Skeletal muscle satellite cell (primary cell): ENCODE measurements around the gene TCFL5.
A peak's percentile ranks its signal among the peaks of the same experiment; 100 is the strongest.

ENCODE experiments used
- H3K27me3 ChIP-seq: 2 replicates; pipeline ENCODE4 v1.7.0; 2013; ENCODE audit warnings: low read length; ENCODE audit not compliant: control insufficient read depth, insufficient read depth
- H3K36me3 ChIP-seq: 2 replicates; pipeline ENCODE4 v1.7.0; 2013; ENCODE audit warnings: mild to moderate bottlenecking, control low read depth, low read length; ENCODE audit not compliant: insufficient read depth
- H3K4me1 ChIP-seq: 2 replicates; pipeline ENCODE4 v1.7.0; 2013; ENCODE audit warnings: low read length; ENCODE audit not compliant: control insufficient read depth, insufficient read depth
- H3K4me2 ChIP-seq: 2 replicates; pipeline ENCODE4 v1.7.0; 2013; ENCODE audit warnings: mild to moderate bottlenecking, low read length
- H3K4me3 ChIP-seq: 2 replicates; pipeline ENCODE4 v1.7.0; 2013; ENCODE audit warnings: low read length
- H3K9ac ChIP-seq: 2 replicates; pipeline ENCODE4 v1.7.0; 2013; ENCODE audit warnings: mild to moderate bottlenecking, low read depth, low read length, moderate library complexity
- H3K9me3 ChIP-seq: replicated peaks from 2 replicates; pipeline ENCODE4 v1.7.0; 2013; ENCODE audit warnings: mild to moderate bottlenecking, control low read depth, low read length

TCFL5 gene

DNA sequence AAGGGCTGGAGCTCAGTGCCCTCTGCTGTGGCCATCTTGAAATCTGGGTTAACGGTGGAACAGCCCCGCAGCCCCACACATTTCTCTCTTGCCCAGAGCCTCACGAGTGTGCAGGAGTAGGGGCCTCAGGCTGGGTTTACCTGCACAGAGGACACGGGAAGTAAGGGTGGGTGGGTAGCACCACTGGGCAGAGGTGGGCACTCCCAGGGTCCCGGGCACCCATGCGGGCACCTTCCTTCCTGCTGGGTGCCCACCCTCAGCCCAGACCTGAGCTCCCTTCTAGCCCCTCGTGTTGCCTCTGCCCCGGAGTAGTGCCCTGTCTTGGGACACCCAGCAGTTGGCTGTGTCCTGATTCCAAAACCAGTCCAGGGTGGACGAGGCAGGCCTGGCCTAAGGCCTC is 33.6 kb downstream of the TCFL5 start:
- Histone ChIP-seq H3K9me3 (no peaks in the 10 kb centered on the region), H3K4me2 (no peak overlapping the region), H3K9ac (no peak overlapping the region), H3K4me1 (peaks cover 13% of the 10 kb centered on the region), H3K27me3 (peaks cover 20% of the 10 kb centered on the region), H3K4me3 (no peak overlapping the region), H3K36me3 (no peaks in the 10 kb centered on the region)

DNA sequence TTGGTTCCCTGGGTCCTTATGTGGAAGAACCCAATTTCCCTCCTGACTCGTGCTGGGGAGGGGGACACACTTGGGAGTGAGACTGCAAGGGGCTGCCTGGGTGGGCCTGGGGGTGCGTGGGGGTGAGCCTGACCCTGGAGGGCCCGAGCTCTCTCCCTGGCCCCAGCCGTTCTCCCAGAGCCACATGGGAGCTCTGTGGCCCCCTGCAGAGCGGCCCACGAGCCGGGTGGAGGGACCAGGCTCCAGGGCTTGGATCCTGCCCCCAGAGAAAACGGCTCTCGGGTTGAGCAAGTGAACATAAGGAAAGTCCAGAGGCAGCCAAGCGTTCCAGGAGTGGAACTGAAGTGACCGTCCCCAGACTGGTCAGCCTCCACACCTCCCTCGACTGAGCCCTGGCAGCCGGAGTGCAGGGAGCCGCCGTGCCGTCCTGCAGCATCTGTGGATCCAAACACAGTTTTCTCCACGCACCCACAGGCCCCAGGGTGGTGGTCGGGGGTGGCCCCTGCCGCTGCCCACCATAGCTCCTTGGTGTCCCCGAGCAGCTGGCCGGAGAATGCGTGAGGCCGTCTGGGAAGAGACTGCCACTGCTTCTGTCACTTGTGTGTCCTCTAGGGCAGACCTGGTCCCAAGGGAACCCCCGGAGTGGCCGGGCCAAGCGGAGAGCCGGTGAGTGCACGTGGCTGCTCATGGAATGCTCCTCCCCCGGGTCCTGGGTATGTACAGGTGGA is 34.1 kb downstream of the TCFL5 start:
- peaks cover 14% of the 10 kb centered on the region for H3K27me3 ChIP-seq
- H3K9me3 ChIP-seq, result no peaks in the 10 kb centered on the region
- H3K4me1 ChIP-seq, result peaks cover 8% of the 10 kb centered on the region
- no peak overlapping the region for H3K4me2 ChIP-seq
- no peak overlapping the region for H3K9ac ChIP-seq
- no peaks in the 10 kb centered on the region for H3K36me3 ChIP-seq
- no peak overlapping the region for H3K4me3 ChIP-seq

DNA sequence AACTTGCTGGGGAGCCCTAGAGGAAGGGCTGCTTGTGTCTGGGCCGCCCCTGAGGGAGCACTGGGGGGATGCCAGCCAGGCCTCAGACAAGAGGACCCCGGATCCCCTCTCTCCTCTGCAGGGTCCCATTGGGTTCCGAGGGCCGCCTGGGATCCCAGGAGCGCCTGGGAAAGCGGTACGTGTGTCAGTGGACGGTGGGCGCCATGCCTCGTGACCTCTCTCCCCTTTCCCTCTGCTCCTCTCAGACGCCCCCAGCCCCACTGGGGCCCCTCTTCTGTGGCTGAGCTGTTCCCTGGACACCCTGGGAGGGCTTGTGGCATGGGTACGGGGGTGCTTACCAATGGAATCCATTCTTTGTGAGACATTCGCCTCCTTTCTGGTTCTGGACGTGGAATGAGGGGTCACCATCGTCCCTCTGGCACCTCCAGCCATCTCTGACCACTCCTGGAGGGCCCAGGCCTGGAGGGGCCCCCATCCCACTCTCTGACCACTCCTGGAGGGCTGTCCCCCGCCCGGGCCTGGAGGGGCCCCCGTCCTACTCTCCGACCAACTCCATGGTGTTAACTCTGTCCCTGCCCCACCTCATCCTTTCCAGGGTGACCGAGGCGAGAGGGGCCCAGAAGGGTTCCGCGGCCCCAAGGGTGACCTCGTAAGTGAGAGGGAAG is 34.8 kb downstream of the TCFL5 start:
- Histone ChIP-seq H3K4me3 (no peak overlapping the region), H3K4me2 (no peak overlapping the region), H3K36me3 (no peaks in the 10 kb centered on the region), H3K4me1 (peaks cover 3% of the 10 kb centered on the region), H3K9me3 (no peaks in the 10 kb centered on the region), H3K27me3 (peaks cover 9% of the 10 kb centered on the region), H3K9ac (no peak overlapping the region)

DNA sequence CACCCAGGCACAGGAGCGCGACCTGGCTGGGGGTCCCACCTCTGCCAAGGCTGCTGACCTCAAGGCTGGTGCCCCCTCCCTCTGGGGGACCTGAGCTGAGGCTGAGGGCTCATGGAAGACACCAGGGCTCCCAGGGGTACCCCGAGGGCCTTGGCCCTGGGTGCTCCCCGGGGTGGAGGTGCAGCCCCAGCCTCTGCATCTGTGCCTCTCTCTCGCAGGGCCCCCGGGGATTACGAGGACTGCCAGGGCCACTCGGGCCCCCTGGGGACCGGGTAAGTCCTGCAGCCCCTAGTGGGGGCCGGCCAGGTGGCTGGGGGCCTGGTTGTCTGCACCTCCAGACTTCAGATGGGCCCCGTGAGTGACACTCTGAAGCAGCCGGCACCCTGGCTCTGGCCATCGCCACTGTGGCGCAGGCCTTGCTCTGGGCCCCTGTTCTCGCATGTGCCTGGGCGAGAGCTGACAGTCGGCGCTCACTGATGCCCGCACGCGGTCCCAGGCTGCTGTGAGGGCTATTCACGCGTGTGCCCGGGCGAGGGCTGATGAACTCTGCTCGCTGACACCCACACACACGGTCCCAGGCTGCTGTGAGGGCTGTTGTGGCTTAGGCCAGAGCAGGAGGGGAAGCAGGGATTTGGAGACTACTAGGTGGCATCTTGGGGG is 35.5 kb downstream of the TCFL5 start:
- H3K4me1 ChIP-seq, result peaks cover 3% of the 10 kb centered on the region
- no peak overlapping the region for H3K4me3 ChIP-seq
- H3K4me2 ChIP-seq, result no peak overlapping the region
- H3K9ac ChIP-seq, result no peak overlapping the region
- H3K9me3 ChIP-seq, result no peaks in the 10 kb centered on the region
- H3K36me3 ChIP-seq, result no peaks in the 10 kb centered on the region
- H3K27me3 ChIP-seq, result peaks cover 8% of the 10 kb centered on the region

DNA sequence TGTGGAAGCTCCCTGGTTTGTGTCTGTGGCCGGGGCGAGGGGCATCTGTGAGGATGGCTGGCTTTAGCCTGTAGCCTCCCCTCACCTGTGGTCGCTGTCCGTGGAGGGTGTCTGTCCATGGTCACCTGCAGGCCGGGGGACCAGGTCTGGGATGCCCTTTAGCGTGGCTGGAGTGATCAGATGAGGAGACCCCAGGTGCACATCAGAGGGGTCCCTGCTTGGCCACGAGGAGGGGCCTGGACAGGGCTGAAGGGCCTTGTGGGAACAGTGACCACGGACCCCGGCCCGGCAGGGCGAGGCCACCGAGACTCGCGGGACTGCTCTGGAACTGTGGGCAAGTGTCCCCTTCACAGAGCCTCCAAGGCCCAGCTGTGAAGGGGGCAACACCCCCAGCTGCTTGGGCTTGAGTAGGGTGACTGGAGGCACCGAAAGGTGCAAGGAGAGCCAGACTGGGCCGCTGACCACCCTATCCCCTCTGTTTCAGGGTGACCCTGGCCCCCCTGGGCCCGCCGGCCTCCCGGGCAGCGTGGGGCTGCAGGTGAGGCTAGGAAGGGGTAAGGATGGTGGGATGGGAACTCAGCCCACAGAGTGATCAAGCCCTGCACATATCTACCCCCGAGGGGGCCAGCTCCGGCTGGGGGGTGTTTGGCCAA is 36.2 kb downstream of the TCFL5 start:
- no peak overlapping the region for H3K4me3 ChIP-seq
- no peak overlapping the region for H3K9ac ChIP-seq
- H3K36me3 ChIP-seq, result no peaks in the 10 kb centered on the region
- H3K27me3 ChIP-seq, result peaks cover 8% of the 10 kb centered on the region
- H3K4me2 ChIP-seq, result no peak overlapping the region
- no peaks in the 10 kb centered on the region for H3K9me3 ChIP-seq
- peaks cover 3% of the 10 kb centered on the region for H3K4me1 ChIP-seq

DNA sequence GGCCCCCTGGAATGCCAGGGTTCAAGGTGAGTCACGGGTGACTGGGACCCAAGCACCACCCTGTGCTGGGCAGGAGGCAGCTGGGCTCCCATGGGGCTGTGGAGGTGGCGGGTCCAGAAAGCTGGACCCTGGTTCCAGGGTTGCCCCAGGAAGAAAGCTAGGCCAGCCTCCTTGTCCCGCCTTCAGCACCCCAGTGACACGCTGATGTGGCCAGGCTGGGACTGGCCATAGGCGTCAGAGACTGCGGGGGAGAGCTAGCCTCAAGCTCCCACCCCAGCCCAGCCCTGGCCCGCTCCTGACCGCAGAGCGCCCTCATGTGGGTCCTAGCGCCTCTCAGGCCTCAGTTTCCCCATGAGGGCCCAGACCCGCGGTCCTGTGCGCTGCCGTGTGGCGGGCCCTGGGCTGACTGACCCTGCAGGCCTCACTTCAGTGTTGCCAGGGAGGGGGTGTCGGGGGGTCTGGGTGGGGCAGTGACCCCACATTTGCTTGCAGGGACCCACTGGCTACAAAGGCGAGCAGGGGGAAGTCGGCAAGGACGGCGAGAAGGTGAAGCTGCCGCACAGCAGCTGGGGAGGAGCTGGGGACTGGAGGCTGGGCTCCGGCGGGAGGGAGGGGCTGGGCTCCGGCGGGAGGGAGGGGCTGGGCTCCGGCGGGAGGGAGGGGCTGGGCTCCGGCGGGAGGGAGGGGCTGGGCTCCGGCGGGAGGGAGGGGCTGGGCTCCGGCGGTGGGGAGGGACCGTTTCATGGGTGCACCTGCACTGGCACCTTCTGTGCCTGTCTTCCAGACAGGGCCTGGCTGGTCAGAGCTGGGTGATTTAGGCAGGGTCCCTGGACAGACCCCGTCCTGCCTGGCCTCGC is 36.9 kb downstream of the TCFL5 start:
- Histone ChIP-seq H3K36me3 (no peaks in the 10 kb centered on the region), H3K4me1 (peaks cover 6% of the 10 kb centered on the region), H3K9ac (no peak overlapping the region)

DNA sequence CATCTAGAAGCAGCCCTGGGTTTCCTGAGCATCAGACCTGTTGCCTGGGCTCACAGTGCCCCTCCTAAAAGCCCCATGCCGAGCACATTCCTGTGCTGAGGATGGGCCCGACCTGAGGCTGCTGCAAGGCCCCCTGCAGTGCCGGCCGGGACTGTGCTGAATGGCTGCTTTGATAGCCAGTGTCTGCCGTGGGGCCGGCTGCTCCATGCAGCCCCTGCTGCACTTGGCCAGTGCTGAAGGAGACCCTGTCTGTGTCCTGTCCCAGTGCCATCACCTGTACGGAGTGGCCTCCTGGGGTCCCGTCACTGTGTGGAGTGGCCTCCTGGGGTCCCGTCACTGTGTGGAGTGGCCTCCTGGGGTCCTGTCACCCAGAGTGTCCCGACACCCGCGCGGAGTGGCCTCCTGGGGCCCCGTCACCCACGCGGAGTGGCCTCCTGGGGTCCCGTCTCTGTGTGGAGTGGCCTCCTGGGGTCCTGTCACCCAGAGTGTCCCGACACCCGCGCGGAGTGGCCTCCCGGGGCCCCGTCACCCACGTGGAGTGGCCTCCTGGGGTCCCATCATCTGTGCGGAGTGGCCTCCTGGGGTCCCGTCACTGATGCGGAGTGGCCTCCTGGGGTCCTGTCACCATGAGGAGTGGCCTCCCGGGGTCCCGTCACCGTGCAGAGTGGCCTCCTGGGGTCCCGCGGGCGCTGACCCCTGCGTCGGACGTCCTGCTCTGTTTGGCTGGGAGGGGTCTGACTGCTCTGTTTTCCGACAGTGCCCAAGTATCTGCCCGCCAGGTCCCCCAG is 37.7 kb downstream of the TCFL5 start:
- H3K9ac ChIP-seq, result no peak overlapping the region
- H3K36me3 ChIP-seq, result no peaks in the 10 kb centered on the region
- peaks cover 8% of the 10 kb centered on the region for H3K27me3 ChIP-seq
- H3K9me3 ChIP-seq, result no peaks in the 10 kb centered on the region
- H3K4me2 ChIP-seq, result no peak overlapping the region
- H3K4me3 ChIP-seq, result no peak overlapping the region
- peaks cover 14% of the 10 kb centered on the region for H3K4me1 ChIP-seq

More for the DNA sequence above, 36.9 kb downstream of the TCFL5 start:
- no peaks in the 10 kb centered on the region for H3K9me3 ChIP-seq
- peak overlapping the region; percentile 62 for H3K4me2 ChIP-seq
- H3K27me3 ChIP-seq, result peaks cover 8% of the 10 kb centered on the region
- no peak overlapping the region for H3K4me3 ChIP-seq

DNA sequence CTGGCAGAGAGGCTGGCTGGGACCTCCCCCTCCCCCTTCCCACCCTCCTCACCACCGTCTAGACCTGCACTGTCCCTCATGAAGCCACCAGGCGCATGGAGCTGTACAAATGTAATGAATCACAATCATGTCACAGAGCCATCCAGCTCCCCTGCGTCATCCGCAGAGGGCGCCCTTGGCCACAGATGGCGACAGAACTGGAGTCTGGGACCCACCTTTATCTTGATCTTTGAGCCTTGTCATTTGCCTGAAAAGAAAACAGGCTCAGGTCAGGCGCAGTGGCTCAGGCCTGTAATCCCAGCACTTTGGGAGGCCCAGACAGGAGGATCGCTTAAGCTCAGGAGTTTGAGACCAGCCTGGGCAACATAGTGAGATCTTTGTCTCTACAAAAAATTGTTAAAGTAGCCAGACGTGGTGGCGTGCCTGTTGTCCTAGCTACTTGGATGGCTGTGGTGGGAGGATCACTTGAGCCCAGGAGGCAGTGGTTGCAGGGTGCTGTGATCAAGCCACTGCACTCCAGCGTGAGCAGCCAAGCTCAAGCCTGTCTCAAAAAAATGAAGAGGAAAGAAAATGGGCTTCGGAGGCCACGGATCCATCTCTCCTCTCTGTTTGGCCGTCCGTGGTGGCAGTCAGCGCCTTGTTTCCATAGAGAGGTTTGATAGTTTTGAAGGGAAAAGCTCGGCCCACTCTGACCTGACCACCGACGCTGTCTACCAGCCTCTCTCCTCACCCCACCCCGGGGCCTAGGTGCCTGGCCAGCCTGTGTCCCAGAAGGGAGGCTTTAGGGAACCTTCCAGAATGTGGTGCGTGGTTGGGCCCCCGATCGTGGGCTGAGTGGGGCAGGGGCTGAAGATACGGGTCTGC is 38.6 kb downstream of the TCFL5 start:
- Histone ChIP-seq H3K9ac (no peak overlapping the region), H3K27me3 (peaks cover 4% of the 10 kb centered on the region)

DNA sequence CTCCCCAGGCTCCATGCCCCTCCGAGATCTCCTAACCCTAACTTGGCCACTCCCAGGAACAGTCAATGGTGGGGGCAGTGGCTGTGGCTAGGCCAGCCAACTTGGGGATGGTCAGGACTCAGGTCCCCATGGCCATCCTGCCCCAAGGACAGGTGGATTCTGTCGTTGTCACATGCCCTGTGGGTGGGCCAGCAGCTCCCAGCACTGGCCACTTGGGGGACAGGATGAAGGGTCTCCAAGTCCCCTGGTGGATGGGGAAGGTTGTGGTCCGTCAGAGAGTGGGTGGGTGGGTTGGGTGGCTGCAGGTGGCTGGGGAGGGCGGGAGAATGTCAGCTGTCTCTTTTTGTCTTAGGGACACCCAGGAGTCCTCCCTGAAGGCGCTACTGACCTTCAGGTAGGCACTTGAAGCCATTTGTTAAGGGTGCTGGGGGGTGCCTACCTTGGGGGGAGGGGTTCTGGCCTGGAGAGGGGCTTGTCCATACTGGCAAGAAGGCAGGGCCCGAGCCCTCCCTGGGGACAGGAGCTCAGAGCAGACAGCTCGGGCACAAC is 39.3 kb downstream of the TCFL5 start:
- no peak overlapping the region for H3K4me2 ChIP-seq
- H3K9ac ChIP-seq, result no peak overlapping the region
- no peaks in the 10 kb centered on the region for H3K36me3 ChIP-seq
- H3K4me1 ChIP-seq, result peaks cover 24% of the 10 kb centered on the region
- no peak overlapping the region for H3K4me3 ChIP-seq
- H3K27me3 ChIP-seq, result peaks cover 5% of the 10 kb centered on the region
- H3K9me3 ChIP-seq, result no peaks in the 10 kb centered on the region

More for the DNA sequence above, 38.6 kb downstream of the TCFL5 start:
- no peak overlapping the region for H3K4me2 ChIP-seq
- H3K9me3 ChIP-seq, result no peaks in the 10 kb centered on the region
- no peak overlapping the region for H3K4me3 ChIP-seq
- H3K4me1 ChIP-seq, result peaks cover 23% of the 10 kb centered on the region
- no peaks in the 10 kb centered on the region for H3K36me3 ChIP-seq
